ENCODE data around the gene AK1.
"Not testable (repeated sequence)": the region's sequence is repeated elsewhere in the genome, so short reads cannot be mapped to it uniquely, and the experiment has no call there.

The AK1 gene

DNA sequence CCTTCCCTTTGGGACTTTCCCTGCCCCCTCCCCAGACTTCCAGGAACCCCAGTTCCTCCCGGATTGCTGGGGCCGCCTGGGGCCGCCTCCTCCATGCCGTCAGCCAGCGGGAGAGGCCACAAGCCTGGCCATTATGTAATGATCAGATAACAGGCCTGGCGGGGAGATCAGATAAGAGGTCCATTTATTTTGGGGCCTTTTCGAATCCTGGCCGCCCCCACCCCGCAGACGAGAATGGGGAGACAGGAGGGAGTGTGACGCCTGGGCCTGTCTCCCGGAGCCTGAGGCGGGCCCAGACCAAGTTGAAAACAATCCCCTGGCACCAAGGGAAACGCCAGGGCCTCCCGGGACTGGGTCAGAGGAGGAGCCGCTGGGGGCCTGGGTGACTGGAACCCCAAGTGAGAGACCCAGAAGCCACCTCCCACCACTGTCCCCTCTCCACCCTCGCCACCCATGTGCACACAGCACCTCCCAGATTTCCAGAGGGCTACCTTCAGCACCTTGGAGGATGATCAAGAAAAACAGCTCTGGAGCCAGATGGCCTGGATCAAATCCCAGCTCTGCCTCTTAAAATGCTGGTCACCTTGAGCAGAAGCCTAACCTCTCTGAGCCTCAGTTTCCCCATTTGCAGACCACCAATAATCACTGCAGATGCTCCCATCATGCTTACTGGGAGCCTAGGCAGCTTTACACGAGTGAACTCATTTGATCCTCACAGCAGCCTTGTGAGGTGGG lies 30.9 kb downstream of the AK1 start:
- no peak for DNase-seq

DNA sequence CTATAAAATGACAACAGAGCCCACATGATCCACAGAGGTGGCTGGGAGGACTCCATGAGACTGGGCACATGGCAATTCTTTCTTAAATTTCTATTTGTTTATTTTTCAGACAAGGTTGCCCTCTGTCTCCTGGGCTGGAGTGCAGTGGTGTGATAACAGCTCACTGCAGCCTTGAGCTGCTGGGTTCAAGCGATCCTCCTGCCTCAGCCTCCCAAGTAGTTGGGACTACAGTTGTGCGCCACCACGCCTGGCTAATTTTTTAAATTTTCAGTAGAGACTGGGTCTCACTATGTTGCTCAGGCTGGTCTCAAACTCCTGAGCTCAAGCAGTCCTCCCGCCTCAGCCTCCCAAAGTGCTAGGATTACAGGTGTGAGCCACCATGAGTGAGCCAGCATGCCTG lies 31.9 kb downstream of the AK1 start:
- not testable (repeated sequence) for DNase-seq

DNA sequence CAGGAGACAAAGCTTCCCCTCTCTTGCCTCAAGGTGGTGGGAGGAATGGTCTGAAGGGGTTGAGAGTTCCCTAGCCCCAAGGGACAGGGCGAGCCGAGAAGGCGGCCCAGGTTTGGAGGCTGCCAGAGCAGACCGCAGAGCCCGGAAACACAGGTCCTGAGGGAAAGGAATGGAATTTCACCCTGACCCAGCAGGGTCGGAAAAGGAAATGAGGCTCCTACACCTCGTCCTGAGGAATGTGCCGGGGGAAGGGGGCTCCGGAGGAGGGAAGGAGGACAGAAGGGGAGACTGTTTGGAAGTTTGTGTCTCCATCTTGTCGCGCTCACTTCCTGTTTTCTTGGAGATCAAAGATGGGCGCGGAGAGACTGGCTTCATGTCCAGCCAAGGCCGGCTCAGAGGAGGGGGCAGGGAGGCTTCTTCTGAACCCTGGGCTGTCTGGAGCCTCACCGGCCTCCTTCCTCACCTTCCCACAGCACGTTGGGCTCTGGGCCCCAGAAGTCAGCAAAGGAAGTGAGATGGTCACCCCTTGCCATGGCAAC lies 32.6 kb downstream of the AK1 start:
- DNase-seq, result no peak

DNA sequence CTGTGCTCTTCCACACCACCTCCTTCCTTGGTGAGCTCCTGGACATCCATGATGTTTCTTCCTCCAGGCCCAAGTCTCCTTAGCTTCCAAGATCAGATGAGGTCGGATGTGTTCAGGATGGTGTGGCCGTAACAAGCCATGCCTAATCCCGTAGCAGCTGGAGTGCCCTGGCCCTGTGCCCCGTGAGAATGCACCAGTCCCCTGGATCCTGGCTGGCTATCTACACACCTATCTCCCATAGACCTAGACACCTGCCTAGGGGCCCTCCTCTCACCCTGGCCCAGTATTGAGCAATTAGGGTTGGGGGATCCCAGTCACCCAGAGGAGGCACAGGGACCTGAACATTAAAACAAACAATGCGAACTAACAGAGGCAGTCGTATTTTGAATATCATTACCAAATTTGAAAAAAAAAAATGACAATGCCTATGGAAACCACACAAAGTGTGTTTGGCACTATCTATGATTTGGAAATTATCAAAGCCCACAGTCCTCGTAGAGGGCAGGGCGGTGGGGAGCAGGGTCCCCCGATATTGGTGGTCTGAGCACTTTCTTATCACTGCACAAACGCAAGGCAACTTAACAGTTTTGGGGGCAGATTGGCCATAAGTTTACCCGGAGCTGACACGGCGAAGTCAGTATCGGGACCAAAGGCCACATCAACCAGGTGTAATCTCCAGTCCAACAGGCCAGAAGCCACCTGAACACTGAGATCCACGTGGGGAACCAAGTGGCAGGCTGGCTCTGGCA lies 36.2 kb downstream of the AK1 start:
- no peak for DNase-seq

DNA sequence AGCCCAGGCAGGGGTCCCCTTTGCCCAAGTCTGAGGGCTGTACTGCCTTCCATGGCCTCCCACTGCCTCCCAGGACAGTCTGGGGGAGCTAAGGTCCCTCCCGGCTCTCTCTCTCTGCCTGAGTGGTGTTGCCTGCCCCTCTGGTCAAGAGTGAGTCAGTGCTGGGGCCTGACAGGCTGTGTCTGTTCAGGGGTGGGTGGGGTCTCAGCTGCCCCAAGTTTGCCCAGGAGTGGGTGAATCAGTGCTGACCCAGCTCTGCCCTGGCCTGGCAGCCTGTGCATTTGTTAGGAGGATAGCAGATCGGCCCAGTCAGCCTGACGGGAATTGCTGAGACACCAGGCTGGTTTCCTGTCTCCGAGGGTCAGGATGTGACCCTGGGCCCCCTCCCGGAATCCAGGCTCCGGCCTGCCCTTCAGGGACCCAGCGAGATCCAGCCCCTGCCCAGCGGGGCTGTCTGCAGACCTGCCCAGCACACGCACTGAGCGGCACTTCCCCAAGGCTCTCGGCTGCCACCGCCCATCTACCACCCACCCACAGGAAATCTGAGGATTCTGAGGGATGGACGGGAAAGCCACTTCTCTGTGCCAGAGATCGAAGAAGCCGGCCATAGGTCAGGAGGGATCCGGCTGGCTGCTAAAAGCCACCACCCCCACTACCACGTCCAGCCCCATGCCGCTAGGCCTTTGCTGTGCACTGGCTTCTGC lies 38.9 kb downstream of the AK1 start:
- no peak for DNase-seq

DNA sequence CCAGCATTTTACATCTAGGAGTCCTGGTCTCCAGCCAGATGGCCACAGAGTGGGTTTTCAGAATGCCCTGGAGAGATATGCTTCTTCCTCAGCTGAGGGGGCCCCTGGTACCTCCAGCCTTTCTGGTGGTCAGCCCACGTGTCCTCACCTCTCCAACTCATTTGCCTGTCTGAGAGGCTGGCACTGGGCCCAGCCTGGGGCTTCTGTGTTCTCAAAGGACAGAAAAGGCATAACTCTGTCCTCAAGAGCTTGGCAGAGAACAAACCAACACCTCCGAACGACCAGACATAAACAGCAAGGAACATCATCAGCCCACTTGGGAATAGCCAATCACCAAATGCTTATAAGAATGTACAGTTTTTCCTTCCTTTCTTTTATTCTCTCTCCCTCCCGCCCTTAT lies 40.1 kb downstream of the AK1 start:
- no peak for DNase-seq

DNA sequence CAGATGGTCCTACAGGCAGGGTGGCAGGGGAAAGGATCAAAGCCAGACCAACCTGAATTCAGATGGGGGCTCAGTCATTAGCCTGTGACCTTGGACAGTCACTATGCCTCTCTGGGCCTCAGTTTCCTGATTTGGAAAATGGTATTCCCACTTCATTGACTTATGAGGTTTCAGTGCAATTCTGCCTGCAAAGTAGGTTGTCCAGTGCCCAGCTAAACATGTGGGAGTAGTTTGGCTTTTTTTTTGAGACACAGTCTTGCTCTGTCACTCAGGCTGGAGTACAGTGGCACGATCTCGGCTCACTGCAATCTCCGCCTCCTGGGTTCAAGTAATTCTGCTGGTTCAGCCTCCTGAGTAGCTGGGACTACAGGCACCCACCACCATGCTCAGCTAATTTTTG lies 40.9 kb downstream of the AK1 start:
- DNase-seq, result not testable (repeated sequence)

DNA sequence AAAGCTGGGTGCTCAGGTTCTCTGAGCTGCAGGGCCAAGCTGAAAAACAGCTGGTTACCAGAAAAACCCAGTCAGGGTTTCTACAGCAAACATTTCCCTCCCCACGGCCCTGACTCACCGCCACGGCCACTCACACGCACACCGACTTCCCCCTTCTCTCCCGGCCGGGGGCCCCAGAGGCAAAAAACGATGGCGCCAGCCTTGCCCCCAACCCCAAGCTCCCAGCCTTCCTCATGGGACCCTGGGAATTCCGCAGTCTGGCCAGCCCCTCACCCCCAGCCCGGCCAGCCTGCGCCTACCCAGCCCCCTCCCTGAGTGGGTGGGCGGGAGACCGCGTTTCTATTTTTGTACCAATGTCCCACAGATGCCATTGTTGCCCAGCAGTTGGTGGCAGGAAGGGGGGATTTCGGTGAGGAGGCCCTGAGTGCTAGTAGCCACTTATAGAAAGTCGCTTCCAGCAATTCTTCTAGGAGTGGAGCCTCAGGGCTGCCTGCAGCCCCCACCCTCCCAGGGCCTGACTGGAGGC lies 41.4 kb downstream of the AK1 start:
- no peak for DNase-seq

DNA sequence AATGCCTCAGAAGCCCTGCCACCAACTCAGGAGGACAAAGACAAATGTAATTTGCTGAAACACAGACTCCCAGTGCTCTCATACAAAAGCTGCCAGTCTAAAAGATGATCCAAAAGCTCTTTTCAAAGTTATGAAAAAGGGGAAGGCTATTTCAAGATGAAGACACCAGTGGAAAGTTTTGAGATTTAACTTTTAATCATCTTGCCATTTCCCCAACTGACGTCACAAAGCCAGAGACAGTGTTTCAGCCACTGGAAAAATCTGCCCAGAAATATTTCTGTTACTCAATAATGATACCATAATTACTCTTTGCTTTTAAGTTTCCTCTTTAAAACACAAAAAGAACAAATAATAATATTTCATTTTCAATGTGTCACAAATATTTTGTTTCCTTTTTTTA lies 43.9 kb downstream of the AK1 start:
- no peak for DNase-seq

DNA sequence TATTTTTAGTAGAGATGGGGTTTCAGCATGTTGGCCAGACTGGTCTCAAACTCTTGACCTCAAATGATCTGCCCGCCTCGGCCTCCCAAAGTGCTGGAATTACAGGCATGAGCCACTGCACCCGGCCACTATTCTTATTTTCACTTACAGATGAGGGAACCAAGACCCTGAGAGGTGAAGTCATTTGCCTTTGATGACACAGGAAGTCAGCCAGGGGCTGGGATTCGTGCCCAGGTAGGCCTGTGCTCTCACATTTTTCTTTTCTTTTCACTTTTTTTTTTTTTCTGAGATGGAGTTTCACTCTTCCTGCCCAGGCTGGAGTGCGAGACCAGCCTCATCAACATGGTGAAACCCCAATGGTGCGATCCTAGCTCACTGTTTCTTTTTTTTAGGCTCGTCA lies 45.2 kb downstream of the AK1 start:
- no peak for DNase-seq

DNA sequence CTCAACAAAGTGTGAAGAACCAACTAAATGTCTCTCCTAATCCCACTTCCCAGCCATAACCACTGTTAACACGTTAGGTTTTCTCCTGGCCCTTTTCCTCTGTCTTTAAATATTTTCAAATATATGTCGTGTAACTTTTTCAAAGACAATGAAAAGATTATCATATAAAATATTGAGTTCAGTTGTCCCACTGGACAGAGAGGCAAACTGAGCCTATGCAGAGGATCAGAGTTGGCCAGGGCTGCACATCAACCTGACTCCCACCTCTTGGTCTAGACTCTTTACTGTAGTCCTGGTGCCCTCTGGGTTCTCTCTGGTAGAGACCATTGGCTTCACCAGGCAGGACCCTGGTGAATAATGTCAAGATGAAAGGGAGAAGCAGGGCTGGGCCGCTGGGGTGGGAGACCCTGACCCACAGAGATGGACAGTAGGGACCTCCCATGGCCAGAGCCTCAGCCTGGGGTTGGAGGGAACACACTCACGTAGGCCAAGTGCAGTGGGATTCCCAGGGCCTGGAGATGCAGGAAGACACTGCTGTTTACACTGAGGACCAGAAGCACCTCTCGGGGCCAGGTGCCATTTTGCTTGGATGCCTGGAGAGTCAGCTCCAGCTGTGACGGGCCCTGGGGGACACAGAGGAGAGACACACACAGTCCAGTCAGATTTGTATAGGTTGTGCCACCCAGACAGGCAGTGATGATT lies 48.1 kb downstream of the AK1 start:
- DNase-seq, result no peak

DNA sequence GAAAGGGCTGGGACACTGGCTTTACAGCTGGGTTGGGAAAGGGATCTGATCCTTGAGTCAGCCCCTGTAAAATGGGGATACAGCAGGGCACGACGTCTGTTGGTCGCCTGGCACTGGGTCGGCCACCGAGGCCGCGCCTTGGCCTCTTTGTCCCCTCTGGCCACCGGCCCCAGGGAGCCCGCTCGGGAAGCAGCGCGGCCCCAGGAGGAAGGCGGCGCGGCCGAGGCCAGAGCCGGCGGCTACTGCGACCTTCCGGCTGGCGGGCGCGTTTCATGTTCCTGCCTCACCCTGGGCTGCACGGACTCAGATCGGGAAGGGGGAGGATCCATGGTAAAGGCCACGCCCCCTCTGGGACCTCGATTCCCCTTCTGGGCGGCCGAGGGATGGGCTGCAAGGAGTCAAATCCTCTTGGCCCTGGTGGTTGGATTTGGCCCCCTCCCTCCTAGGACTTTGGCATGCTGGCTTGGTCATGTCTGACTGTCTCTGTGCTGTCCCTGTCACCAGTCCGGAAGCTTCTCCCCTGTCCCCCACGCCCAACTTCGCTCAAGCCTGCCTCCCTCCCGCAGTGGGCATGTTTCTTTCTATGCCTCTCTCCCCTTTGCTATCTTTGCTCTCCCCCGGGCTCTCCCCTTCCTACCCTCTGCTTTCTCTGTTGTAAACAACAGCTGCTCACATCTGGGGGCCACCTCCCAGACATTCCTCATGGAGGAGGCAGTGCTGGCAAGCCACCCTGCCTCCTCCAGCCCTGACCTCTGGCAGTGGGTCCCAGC lies 49.0 kb downstream of the AK1 start:
- DNase-seq, result no peak

DNA sequence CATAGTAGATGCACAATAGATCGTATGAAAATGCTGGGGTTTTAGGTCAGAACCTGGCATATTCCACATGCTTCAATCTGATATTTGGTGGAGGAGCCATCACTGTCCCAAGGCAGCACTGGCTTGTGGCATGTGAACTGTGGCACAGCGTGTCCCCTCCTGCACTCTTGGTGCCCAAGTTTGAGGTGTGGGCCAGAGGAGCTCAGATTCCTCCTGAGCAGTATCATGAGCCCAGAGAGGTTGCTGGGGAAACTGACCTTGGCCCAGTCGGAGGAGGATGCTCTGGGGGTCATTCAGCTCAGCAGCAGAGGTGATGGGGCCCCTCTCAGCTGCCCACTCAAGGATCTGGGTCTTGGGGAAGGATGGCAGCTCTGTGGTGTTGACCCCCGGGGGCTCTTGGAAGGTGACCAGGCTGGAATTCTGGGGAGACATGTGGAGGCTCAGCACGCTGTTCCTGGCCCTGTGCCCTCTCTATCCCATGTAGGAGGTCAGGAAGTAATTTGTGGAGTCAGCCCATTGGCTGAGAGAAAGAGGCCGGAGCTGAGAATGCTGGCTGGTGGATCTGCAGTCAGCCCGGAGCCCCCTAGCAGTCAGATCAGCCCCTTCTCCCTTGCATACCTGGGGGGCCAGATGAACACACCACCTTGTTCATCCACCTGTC lies 51.1 kb downstream of the AK1 start:
- no peak for DNase-seq

DNA sequence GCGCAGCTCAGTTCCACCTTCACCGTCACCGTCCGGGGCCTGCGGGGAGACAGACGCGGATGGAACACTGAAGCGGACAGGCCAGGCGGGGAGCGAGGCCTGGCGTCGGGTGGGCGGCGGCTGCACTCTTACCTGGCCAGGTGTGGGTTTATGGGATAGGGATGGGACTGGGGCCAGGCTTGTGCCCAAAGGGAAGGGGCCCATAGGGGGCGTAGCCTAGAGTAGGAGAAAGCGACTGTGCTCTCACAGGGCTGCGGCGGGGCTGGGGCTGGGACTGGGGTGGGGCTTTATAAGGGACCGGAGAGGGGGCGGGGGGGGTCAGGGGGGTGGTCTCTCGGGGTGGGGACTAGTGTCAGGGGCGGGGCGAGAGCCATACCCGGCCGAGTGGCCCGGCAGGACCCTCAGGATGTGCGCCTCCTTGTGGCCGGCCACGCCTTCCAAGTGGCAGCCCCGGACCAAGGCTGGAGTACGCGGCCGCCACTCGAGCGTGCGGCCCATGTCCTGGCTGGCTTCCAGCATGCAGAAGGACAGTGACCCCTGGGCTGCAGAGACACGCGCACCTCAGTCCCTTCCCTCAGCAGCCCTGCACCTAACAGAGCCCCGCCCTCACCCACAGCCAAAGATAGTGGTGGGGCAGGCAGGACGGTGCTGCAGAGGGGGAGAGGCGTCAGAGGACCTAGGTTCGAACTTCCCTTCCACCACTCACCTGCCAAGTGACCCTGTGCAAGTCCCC lies 52.0 kb downstream of the AK1 start:
- DNase-seq, result no peak

DNA sequence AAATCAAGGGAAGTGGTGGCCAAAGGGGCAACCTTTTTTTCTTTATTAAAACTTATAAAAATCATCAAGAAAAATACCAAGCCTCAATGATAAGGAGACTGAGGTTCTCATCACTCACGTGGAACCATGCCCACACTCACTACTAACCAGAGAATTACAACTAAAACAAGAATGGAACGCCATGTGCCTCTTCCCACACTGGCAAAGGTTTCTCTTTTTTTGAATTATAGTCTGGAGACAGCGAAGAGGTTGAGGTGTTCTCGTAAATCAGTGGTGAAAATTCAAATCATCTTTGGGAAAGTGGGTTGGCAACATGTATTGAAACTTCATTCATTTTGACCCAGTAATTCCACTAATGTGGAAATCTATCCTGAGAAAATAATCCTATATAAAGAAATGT lies 55.4 kb downstream of the AK1 start:
- DNase-seq, result no peak

DNA sequence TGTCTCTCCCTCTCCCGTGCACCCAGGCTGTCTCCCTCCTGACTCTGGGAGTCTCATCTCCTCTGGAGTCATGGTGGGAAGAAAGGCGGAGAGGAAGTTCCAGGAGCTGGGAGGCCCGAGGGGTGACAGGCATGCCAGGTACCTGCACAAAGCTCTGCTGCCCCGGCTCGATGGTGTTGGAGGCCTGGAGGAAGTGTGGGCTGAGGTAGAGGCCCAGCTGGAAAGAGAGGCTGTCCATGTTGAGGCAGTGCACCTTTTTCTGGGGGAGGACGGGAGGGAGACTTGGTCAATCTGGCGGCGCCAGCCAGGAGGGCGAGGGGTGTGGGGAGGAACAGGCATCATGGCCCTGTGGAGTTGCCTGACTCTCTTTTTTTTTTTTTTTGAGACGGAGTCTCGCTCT lies 58.9 kb downstream of the AK1 start:
- no peak for DNase-seq

DNA sequence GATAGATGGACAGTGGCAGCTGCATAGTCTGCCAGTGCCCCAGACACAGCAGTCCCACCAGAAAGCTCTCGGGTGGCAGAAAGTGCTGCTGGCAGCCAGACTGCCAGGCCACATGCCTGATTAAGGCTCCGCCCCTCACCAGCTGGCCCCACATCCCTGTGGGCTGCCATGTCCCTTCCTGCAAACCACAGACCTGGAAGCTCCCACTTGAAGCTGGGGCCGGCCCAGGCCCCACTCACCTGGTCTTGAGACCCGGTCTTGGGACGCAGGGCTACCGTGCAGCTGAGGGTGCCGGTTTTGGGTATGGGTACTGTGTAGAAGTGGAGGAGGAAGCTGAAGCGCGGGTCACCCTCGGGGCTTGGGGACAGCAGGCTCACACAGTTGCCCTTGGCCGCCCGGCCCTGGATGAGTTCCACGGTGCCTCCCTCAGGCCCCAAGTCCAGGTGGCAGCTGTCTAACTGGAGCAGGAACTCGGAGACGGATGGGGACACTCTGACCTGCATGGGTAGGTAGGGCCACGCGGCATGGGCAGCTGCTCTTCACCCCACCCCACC lies 59.5 kb downstream of the AK1 start:
- no peak for DNase-seq

DNA sequence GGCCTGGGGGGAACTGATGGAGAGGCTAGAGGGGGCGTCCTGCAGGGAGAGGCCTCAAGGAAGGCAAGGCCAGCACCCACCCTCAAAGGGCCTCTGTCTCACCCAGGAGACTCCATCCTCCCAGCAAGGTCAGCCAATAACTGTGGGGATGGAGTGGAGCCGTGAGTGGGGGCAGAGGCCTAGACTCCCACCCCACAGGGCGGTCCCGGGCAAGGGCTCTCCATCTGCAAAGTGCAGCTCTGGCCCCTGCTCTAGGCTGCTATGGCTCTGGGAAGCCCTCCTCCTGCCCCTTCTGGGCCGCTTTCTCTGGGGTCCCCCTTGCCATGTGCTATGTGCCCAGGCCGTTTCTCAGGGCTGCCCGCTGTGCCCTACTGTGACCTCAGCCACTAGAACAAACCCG lies 60.7 kb downstream of the AK1 start:
- DNase-seq, result no peak

Measured in activated CD4-positive, alpha-beta T cell treated with anti-CD3 and anti-CD28 coated beads, Interleukin-10, Interleukin-2, amounts not matched to agents 100 ng/mL and 50 ng/mL, durations not matched to agents 16 hours and 8 hours (primary cell).